HPDE6-E6E7 (cell line): ENCODE measurements around the gene KLK4.

Experiments used
- DNase-seq: peaks from one replicate; pipeline ENCODE4 v3.0.0; 2011; ENCODE audit warnings: missing footprints; ENCODE audit errors: extremely low spot score

The KLK4 gene, protein sequence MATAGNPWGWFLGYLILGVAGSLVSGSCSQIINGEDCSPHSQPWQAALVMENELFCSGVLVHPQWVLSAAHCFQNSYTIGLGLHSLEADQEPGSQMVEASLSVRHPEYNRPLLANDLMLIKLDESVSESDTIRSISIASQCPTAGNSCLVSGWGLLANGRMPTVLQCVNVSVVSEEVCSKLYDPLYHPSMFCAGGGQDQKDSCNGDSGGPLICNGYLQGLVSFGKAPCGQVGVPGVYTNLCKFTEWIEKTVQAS

DNA sequence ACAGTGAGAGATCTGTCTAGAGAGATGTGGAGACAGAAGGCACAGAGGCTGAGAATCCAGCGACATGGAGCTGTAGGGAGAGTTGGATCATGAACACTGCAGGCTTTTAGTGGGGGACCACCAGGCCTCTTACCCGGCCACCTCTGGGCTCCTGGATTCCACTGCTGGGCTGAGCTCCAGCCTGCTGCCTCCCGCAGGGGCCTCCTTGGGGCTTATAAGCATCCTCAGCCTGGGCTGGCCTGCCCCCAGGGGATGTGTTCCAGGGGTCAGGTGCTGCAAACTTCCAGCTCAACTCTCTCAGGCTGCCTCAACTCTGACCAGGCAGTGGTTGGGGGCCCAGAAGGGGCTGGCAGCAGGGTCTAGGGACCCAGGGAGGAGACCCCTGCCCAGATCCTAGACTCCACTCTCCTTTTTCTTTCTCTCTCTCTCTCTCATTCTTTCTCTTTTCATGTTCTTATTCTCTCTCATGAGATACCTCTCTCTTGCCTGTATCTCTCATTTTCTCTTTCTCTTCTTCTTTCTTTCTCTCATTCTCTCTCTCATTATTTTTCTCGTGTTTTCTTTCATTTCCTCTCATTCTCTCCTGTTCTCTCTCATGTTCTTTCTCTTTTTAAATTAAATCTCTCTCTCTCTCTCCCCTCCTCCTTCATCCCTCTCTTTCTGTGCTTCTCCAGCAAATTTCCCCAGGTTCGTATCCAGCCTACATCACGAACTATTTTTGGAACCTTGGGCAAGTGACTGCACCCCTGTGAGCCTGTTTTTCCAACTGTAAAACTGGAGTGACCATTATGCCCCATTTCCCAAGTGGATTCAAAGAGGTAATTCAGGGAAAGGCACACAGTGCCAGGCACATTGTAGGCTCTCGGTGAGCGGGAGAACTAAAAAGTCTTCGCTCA is at the start of gene KLK4:
TSS of gene KLK4 (minus strand) at position 190 of the 896 bp plus-strand sequence. CDS start 657 bp downstream, outside the sequence.
- no peak for DNase-seq

DNA sequence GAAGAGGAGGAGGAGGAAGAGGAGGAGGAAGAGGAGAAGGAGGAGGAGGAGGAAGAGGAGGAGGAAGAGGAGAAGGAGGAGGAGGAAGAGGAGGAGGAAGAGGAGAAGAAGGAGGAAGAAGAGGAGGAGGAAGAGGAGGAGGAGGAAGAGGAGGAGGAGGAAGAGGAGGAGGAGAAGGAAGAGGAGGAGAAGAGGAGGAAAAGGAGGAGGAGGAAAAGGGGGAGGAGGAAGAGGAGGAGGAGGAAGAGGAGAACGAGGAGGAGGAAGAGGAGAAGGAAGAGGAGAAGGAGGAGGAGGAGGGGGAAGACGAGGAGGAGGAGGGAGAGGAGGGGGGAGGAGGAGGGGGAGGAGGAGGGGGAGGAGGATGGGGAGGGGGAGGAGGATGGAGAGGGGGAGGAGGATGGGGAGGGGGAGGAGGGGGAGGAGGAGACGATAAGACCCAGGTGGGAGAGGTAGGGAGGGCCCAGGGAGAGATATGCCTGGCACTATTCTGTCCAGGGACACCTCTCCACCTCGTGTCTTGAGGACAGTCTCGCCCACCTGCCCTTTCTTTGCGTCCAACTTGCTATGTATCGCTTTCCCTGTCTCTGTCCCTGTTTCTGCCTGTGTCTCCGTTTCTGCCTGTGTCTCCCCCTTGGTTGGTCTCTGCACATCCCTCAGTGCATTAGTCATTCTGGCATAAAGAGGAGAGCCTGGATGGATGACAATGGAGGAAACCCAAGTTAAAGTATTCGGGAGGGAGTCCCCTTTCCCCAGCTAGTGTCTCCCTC is 48.7 kb upstream of the KLK4 start:
- no peak for DNase-seq

DNA sequence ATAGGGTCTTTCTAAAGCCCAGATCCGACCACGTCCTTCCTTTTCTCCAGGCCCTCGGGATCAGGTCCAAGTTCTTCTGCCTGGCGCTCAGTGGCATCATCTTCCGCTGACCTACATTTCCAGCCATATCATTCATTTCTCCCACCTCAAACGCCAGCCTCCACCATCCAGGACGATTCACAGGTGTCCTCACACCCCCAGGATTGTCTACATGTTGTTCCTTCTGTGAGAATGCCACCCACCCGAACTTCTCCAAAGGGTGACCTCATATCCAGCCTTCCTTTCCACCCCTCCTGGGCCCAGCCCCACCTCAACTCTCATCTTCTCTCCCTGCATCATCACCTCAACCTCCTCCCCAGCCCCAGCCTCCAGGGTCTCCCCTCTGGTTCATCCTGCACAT is 46.4 kb upstream of the KLK4 start:
- no peak for DNase-seq

DNA sequence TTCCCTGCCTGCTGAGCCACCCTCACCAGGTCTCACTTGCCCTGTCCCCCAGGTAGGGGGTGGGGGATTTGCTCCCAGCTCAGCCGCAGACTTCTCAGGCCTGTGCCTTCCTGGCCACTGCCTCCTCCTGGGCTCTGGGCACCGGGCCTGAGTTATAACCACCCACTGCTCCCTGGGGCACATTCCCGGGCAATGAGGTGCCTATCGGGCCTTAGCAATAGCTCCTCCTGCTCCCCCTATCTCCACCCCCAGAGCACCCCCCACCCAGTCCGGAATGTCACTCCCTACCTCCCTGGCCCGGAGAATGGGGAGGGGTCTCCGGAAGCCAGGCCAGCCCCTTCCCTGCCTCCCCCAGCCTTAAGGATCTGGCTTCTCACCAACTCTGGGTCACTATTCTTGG is 41.7 kb upstream of the KLK4 start, which contains the start of gene KLK5:
TSS of gene KLK5 (minus strand) at position 129 of the 400 bp plus-strand sequence. CDS start 381 bp downstream, outside the sequence.
- DNase-seq = no peak

DNA sequence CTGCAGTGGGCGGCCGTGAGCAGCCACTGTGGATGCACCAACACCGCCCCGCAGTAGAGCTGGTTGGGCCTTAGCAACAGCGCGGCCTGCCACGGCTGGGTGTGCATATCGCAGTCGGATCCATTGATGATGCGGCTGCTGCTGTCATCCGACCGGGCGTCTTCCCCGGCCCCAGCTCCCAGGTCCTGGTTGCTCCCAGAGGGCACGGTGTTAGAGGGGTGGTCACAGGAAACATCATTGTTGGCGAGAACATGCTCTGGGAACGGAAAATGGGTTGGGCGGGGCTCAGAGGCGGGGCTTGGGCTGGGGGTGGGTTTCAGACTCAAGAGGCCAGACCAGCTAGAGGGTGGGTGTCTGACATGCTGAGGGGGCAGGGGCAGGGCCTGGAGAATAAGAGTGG is 38.7 kb upstream of the KLK4 start:
- no peak for DNase-seq

DNA sequence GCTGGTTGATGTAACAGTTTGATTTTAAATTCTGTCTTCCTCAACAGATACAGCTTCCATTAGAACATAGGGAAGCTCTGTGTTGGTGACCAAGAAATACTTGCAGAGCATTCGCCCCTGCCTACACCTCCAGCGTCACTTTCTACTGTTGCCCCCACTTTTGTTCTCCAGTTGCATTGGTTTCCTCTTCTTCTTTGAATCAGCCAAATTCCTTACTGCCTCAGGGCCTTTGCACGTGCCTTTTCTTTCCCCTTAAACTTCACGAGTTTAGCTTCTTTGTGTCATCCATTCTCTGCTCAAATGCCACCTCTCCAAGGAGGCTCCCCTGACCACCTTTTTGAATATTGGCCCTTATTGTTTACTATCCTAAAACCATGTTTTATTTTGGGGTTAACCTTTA is 35.9 kb upstream of the KLK4 start:
- DNase-seq = no peak

DNA sequence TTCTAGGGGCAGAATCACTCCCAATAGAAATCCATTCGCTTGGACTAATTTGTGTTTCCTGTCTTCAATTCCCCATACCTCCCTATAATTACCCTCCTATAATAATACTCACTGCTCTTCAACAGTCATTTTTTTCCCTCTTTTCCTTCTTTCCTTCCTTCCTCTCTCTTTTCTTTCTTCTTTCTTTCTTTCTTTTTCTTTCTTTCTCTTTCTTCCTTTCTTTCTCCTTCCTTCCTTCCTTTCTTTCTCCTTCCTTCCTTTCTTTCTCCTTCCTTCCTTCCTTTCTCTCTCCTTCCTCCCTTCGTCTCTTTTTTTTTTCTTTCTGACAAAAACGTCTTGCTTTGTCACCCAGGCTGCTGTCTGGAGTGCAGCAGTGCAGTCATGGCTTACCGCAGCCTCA is 33.6 kb upstream of the KLK4 start:
- no peak for DNase-seq

DNA sequence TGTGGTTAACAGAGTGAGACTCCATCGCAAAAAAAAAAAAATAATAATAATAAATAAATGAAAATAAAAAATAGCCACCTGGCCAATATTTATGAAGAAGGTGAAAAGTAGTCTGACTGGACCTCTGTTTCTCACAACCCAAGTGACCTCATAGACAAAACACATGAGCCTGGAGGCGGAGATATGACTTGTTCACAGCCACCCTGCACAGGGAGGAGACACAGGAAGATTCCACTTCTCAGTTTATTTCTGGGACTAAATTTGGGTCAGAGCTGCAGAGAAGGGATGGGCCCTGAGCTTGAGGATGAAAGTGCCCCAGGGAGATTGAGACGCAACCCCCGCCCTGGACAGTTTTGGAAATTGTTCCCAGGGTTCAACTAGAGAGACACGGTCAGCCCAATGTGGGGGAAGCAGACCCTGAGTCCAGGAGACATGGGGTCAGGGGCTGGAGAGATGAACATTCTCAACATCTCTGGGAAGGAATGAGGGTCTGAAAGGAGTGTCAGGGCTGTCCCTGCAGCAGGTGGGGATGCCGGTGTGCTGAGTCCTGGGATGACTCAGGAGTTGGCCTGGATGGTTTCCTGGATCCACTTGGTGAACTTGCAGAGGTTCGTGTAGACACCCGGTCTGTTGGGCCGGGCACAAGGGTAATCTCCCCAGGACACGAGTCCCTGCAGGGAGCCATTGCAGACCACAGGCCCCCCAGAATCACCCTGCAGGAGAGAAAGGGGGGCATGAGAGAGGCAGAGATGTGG is 32.1 kb upstream of the KLK4 start:
- DNase-seq = no peak

DNA sequence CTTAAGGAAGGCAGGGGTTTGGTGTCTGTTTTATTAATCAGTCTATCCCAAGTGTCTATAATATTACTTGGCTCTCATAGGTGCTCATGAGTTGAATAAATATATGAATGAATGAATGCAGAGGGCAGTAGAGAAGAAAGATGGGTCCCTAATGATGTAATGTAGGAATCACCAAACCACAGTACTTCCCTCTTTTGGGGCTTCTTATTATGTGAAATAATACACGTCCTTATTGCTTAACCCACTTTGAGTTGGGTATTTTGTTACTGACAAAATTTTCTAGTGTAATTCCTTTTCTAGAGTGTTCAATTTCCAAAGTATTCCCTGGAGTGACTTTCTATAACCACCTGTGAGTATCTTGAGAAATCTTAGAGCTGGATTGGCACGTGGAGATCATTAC is 28.4 kb upstream of the KLK4 start:
- no peak for DNase-seq

DNA sequence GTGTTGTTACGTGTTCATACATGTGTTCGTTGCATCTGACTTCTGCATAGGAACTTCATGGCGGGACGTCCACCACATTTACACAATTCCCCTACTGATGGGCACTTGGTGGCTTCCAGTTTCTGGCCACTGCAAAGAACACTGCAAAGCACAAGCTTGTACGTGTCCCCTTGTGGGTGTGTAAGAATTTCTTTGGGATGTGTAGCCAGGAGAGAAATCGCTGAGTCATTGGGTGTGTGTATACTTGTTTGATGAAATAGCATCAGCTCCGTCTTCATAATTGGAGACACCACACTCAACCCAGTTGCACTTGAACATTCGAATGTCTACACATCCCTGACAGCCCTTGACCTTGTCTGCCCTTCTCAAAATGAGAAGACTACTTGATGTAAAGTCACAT is 22.4 kb upstream of the KLK4 start:
- DNase-seq = no peak

DNA sequence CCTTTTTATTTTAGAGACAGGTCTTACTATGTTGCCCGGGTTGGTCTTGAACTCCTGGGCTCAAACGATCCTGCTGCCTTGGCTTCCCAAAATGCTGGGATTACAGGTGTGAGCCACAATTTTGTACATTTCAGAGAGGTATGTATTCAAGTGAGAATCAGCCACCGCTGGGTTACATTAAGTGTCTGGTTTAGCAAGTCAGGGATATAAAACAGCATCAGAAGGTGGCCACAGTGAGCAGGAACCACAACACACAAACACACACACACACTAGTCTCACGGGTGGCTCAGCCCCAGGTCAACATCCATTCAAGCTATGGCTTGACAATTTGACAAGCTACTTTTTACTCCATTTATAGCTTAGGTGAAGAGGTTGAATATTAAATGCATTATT is 21.5 kb upstream of the KLK4 start:
- no peak for DNase-seq

DNA sequence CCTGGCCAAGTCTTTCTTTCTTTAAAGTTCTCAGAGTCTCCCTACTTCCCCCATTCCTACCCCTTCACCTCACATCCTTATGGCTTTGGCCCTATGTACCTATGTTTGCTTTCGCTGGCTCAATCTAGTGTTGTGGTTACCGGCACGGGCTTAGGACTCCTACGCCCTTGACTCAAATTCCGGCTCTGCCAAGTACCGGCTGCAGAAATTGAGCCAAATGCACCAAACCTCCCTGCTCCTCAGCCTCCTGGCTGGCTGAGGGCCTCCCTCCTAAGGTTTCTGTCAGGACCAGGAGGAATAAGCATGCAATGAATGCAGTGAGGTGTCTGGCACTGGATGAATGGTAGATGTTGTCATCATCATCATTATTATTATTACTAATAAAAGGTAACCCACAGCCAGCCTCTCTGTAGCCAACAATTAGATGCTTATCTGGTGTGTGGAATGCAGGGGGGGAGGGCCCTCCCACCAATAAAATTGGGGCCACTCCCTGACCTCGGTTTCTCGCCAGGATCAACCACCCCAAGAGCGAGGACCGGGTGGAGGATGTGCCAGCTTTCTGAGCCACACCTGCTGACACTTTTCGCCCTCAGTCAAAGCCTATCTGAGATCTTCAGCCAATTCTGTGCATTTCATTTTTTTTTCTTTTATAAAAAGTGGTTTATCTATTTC is 21.0 kb upstream of the KLK4 start:
- DNase-seq = peak; percentile 69

DNA sequence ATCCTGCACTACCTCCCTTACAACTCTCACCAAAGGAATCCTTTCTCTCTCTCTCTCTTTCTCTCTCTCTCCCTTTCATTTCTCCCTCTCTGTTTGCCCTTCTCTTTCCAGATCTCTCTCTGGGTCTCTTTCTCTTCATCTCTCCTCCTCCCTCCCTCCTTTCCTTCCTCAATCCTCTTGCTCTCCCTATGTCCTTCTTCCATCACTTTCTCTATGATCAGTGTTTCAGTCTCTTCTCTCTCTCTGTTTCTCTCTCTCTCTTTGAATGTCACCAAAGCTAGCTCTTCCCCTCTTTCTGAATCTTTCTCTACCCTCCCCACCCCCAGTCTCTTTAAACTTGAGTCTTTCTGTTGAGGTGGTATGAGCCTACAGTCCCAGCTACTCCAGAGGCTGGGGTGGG is 19.8 kb upstream of the KLK4 start:
- DNase-seq = no peak

DNA sequence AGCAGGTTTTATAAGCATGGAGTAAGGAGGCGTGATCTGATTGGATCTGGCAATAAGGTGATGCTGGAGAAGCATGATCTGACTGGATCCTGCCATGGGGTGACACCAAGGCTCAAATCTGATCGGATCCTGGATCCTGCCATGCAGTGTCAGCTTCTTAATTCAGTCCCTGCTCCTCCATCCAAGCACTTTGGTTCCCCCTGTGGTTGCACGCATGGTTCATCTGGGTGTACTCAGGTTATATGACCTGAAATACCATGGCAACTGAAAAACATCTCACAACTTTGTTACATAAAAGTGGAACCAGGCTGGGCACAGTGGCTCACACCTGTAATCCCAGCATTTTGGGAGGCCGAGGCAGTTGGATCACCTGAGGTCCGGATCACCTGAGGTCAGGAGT is 17.6 kb upstream of the KLK4 start:
- DNase-seq = no peak

DNA sequence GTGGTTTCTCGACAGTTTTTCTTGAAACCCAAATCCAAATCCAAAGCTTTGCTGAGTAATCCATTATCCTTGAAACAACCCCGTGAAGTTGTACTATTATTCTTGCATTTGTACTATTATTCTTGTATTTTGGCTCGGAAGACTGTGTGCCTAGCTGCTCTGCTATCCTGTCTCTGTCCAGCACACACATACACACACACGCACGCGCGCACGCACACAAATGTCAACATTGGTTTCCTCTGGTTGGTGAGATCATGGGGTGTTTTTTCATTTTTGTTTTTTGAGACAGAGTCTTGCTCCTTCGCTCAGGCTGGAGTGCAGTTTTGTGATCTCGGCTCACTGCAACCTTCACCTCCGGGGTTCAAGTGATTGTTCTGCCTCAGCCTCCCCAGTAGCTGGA is 14.9 kb upstream of the KLK4 start:
- no peak for DNase-seq

DNA sequence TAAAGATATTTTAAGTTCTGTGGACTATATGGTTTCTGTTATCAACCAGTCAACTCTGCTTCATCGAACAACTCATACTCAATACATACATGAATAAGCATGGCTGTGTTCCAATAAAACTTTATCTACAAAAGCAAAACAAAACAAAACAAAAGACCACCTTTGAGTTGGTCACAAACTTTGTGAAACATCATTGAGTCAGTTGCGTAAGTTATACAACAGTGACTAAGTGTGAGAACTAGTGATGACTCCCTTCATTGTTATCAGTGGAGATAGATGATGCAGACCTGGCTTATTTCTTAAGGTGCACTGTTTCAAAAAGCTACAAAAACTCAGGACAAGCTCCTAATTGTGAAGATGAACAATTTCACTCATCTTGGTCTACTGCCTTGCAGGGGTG is 14.5 kb upstream of the KLK4 start:
- no peak for DNase-seq

DNA sequence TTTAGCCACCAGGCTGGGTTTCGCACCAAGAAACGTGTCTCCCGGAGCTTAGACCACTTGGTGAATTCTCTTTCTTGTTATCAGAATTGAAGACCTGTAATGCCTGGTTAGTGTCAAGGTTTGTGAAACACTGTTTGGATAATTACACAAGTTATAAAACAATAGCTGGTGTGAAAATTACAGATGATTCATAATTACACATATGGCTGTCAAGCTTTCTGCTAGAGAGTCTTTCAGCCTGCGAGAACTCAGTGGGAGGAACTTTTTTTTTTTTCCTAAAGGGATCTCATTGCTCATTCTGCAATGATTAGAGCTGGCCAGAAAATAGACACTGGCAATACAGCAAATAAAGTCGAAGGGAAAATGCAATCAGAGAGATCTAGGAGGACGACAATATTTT is 13.4 kb upstream of the KLK4 start:
- no peak for DNase-seq

DNA sequence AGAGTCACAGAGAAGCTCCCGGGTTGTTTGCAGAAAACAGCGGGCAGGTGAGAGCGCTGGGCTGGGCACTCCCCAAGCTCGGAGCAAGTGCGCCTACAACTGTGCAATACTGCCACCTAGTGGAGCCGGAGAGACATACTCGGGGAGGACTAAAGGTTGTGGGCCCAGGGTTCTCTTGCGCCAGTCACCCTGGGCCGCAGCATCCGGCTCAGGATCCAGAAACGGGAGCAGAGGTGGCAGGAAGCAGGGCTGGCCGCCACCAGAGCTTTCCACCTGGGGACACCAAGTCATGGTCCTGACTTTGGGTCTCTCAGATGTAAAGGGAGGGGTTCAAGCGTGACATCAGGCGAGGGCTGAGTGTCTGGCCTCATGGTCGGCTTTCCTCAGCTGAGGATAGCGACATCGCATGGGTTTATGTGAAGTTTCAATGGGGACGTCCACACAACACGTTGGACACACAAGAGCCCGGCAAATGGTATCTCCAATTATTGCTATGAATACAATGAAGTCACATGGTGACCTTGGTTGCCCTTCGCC is 11.2 kb upstream of the KLK4 start:
- DNase-seq = peak; percentile 88

DNA sequence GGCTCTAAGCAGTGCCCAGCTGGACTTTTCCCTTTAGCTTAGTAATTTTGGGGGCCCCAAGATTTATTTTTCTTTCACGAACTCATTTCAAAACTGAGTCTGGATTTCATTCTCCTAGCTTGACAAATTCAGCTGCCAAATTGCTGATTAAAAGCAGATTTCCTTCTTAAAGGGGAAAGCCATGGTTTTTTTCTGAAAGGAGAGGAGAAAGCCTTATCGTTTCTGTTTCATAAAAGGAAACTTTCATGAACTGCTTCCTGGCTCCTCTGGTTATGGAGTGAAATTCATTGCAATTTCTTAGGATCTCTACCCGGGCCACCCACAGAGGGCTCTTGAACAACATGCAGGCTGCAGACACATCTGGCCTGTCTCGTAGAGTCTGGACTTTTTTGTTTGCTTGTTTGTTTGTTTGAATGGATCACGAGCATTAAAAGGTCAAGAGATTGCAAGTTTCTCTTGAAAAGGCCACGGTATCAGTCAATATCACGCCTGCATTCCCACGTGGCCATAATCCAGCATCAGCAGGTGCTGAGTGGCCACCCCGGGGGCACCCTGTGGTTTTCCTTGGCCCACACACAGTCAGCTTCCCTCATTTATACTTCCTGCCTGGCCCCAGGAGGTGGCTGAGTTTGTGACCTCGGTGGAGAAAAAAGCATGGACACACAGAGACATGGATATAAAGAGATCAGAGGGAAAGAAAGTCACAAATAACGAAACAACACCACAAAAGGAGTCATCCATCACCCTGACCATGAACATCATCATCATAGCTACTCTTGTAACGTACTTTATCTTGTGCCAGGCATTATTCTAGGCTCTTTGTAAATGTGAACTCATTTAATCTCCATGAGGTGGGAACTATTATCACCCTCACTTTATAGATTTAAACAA is 10.5 kb upstream of the KLK4 start:
- DNase-seq = no peak

DNA sequence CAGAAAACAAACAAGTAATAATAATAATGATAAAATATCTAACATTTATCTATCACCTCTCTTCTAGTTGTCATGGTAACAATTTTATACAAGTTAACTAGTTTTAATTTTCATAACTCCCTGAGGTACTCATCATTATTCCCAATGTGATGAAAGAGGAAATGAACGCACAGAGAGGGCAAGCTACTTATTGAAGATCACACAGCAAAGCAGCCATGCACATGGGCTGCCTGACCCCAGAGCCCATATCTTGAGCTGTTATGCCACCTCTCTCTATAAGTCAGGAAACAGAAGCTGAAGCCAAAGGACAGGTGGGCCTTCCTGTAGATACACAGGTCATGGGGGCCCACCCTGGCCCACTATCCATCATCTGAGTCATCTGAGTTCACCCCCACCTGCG is 4.9 kb upstream of the KLK4 start:
- no peak for DNase-seq
